Ovary (tissue), 3 donors: ENCODE results near the gene NEU4.

ENCODE experiments used
- CTCF ChIP-seq, 3 donors: fragments of 450-650 bp in 2 of 3; fragments of 200-600 bp in 1 of 3; IDR thresholded peaks; one replicate each; pipeline versions ENCODE4 v1.5.1 to v1.8.0; 2016 to 2022; ENCODE audit warnings: antibody characterized with exemption in 3 of 3, mild to moderate bottlenecking in 1 of 3
- EP300 ChIP-seq: sonication (generic); formaldehyde crosslinking; IDR thresholded peaks from one replicate; pipeline ENCODE4 v1.6.1; 2017; ENCODE audit warnings: antibody characterized with exemption
- donor health status: DM: no; HTN: no; CAD: no.

GRCh38 chr2:241859017-241859435, 50.0 kb downstream of the NEU4 start:
- no peak for TF ChIP-seq CTCF (IDR thresholded peaks at IDR 0.05)
- no peak for TF ChIP-seq EP300
